K562 (cell line): ENCODE measurements around the gene MACROD2. TPM values are rescaled to one million over a fixed set of nuclear protein-coding genes. Genes with fewer than 3 reads are reported as not detected.

Experiments
- ATAC-seq: fragments of 200-7000 bp; cut with Tn5 transposase; 3 replicates; pipeline ENCODE4 v1.9.1; 2020; ENCODE audit warnings: moderate library complexity
- BruUV-seq: library from RNA; stranded (reverse); fragments of 400-500 nt; replicated peaks from 2 replicates; lab custom pipeline; 2021; lab: Mats Ljungman, UMichigan
- CTCF ChIA-PET: fragments of 300-600 bp; formaldehyde crosslinking; extraction: SDS; loops from one replicate; lab custom pipeline; 2021; ENCODE audit warnings: low intra/inter-chr PET ratio; lab: Yijun Ruan, JAX
- POLR2A ChIA-PET: fragments of 300-600, 350-650 bp; sonication (Branson Sonifier 250); formaldehyde crosslinking; extraction: SDS; loops from one replicate; lab custom pipeline; 2021; ENCODE audit warnings: antibody characterized with exemption, inconsistent platforms; lab: Yijun Ruan, JAX
- DNase-seq, 4 experiments: peaks; one replicate each; pipeline versions ENCODE4 v3.0.0 to v3.0.0-alpha.2; 2011 to 2018; ENCODE audit warnings: low spot score in 3 of 4, mixed read lengths in 3 of 4; ENCODE audit errors: extremely low read depth in 1 of 4
- FAIRE-seq: peaks from 2 replicates; lab custom pipeline; 2011; peaks lifted over from hg19 to GRCh38; lab: Jason Lieb, UNC
- H2AFZ ChIP-seq: 2 replicates; pipeline ENCODE4 v1.6.0; 2011; ENCODE audit warnings: low read depth, low read length, control low read depth, inconsistent platforms
- H3K27ac ChIP-seq: fragments of 200-600 bp; 3 replicates; pipeline ENCODE4 v1.8.0; 2011; ENCODE audit warnings: low read depth, mild to moderate bottlenecking, control low read depth, inconsistent platforms, low read length, moderate library complexity, mixed read lengths; ENCODE audit errors: extremely low read depth
- H3K27me3 ChIP-seq, 2 experiments: fragments of 300-600 bp in 1 of 2; 2 replicates in 1 of 2; 3 replicates in 1 of 2; pipeline versions ENCODE4 v1.6.0 to v1.8.0; 2011; ENCODE audit warnings: inconsistent platforms in 2 of 2, low read length in 2 of 2, mild to moderate bottlenecking in 1 of 2, mixed read lengths in 1 of 2, moderate library complexity in 1 of 2; ENCODE audit not compliant: control insufficient read depth in 2 of 2, insufficient read depth in 2 of 2
- H3K36me3 ChIP-seq: fragments of 300-600 bp; 3 replicates; pipeline ENCODE4 v1.8.0; 2011; ENCODE audit warnings: mild to moderate bottlenecking, low read length, inconsistent platforms; ENCODE audit not compliant: control insufficient read depth, insufficient read depth
- H3K4me1 ChIP-seq, 2 experiments: fragments of 200-600 bp in 1 of 2; replicated peaks in 1 of 2; 2 replicates in 1 of 2; 3 replicates in 1 of 2; pipeline versions ENCODE4 v1.5.1 to v1.8.0; 2011; ENCODE audit warnings: inconsistent platforms in 2 of 2, low read length in 2 of 2, mild to moderate bottlenecking in 1 of 2, mixed read lengths in 1 of 2, moderate library complexity in 1 of 2; ENCODE audit not compliant: control insufficient read depth in 2 of 2, insufficient read depth in 2 of 2
- H3K4me2 ChIP-seq: 2 replicates; pipeline ENCODE4 v1.6.1; 2011; ENCODE audit warnings: low read length, control low read depth, inconsistent platforms, mixed read lengths; ENCODE audit not compliant: insufficient read depth
- H3K4me3 ChIP-seq: fragments of 200-600 bp; sonication (generic), shearing (Covaris generic); 2 replicates; pipeline ENCODE4 v1.5.1; 2016; ENCODE audit warnings: control low read depth, inconsistent platforms
- H3K79me2 ChIP-seq: fragments of 200-600 bp; 3 replicates; pipeline ENCODE4 v1.8.0; 2011; ENCODE audit warnings: low read length, inconsistent platforms; ENCODE audit not compliant: control insufficient read depth, insufficient read depth
- H3K9ac ChIP-seq, 2 experiments: 2 replicates each; pipeline versions ENCODE4 v1.6.0 to v1.6.1; 2011; ENCODE audit warnings: low read depth in 2 of 2, low read length in 2 of 2, control low read depth in 1 of 2, inconsistent platforms in 1 of 2, mild to moderate bottlenecking in 1 of 2, mixed read lengths in 1 of 2; ENCODE audit not compliant: insufficient read depth in 1 of 2
- H3K9me1 ChIP-seq: one replicate; pipeline ENCODE4 v1.6.0; 2011; ENCODE audit warnings: inconsistent platforms, mild to moderate bottlenecking, low read length, moderate library complexity; ENCODE audit not compliant: control insufficient read depth, insufficient read depth
- H3K9me3 ChIP-seq: replicated peaks from 2 replicates; pipeline ENCODE4 v1.5.1; 2011; ENCODE audit warnings: low read depth, low read length, inconsistent platforms; ENCODE audit not compliant: control insufficient read depth, insufficient read depth
- H4K20me1 ChIP-seq: replicated peaks from 2 replicates; pipeline ENCODE4 v1.6.1; 2011; ENCODE audit warnings: low read length, inconsistent platforms, mixed read lengths; ENCODE audit not compliant: control insufficient read depth, insufficient read depth
- E2F3 ChIP-seq: fragments of 250-450 bp; sonication (Bioruptor Pico); IDR thresholded peaks from 2 replicates; pipeline ENCODE4 v1.4.0; 2020; ENCODE audit warnings: mild to moderate bottlenecking
- GTF2A2 ChIP-seq: IDR thresholded peaks from 2 replicates; pipeline ENCODE4 v1.6.1; 2016; ENCODE audit warnings: mild to moderate bottlenecking, missing genetic modification characterization, missing compliant biosample characterization
- KAT8 ChIP-seq: fragments of 450-650 bp; IDR thresholded peaks from 2 replicates; pipeline ENCODE4 v1.6.1; 2016; ENCODE audit warnings: low read depth, mild to moderate bottlenecking
- NONO ChIP-seq, 2 experiments: fragments of 200-400 bp in 1 of 2; fragments of 450-650 bp in 1 of 2; formaldehyde crosslinking in 1 of 2; IDR thresholded peaks; 2 replicates each; pipeline ENCODE4 v1.6.1; 2017; ENCODE audit warnings: low read depth in 2 of 2, mild to moderate bottlenecking in 2 of 2, moderate library complexity in 2 of 2, low read length in 1 of 2
- NR2C1 ChIP-seq, 2 experiments: fragments of 450-650 bp; IDR thresholded peaks; 2 replicates each; pipeline ENCODE4 v1.6.1; 2017; ENCODE audit warnings: mild to moderate bottlenecking in 2 of 2, antibody characterized with exemption in 1 of 2, inconsistent platforms in 1 of 2, missing compliant biosample characterization in 1 of 2, missing genetic modification characterization in 1 of 2
- RBM14 ChIP-seq: fragments of 200-400 bp; formaldehyde crosslinking; IDR thresholded peaks from 2 replicates; pipeline ENCODE4 v1.6.1; 2018; ENCODE audit warnings: low read depth, mild to moderate bottlenecking, low read length, moderate library complexity, borderline replicate concordance; ENCODE audit not compliant: insufficient read depth
- ZNF347 ChIP-seq: fragments of 450-650 bp; formaldehyde crosslinking; IDR thresholded peaks from 2 replicates; pipeline ENCODE4 v1.4.0; 2020; ENCODE audit warnings: low read depth, mild to moderate bottlenecking, moderate library complexity
- ZNF444 ChIP-seq: fragments of 250-450 bp; sonication (Bioruptor Pico); IDR thresholded peaks from 2 replicates; pipeline ENCODE4 v1.4.0; 2020; ENCODE audit warnings: mild to moderate bottlenecking, moderate library complexity
- WGBS: fragments of 100-300 bp; shearing (Covaris generic); methylation state at CpG from one replicate; pipeline ENCODE4 v1.1.6; 2016; ENCODE audit warnings: low coverage, mixed read lengths; ENCODE audit not compliant: insufficient coverage; ENCODE audit errors: missing lambda C conversion rate; 5-methylcytosine and 5-hydroxymethylcytosine counted together
- in situ Hi-C: fragments of 300-500 bp; cut with MboI; formaldehyde crosslinking; loops from 4 replicates; pipeline ENCODE4 v1.15.0; 2018; ENCODE audit warnings: inconsistent platforms, mixed read lengths
- intact Hi-C: fragments of 100-400 bp; cut with micrococcal nuclease; formaldehyde crosslinking; loops from 2 replicates; pipeline ENCODE4 v1.14.2; 2022
- polyA plus RNA-seq, 8 experiments: library from polyadenylated mRNA; depleted of rRNA in 4 of 8; stranded (reverse) in 5 of 8; unstranded in 3 of 8; fragments of >200 nt; fragmentation: Nextera tagmentation in 2 of 8; fragmentation: Illumina TruSeq in 1 of 8; extraction: Ambion mirVana in 2 of 8; extraction: Trizol in 1 of 8; gene quantifications; 2 replicates each; pipeline versions ENCODE4 v1.2.1 to v1.2.3, GENCODE V29; 2011 to 2014; ENCODE audit warnings: inconsistent platforms in 1 of 8, missing spikeins in 1 of 8
- total RNA-seq, 7 experiments: library from RNA; depleted of rRNA in 6 of 7; stranded (reverse); fragments of >200 nt in 6 of 7; fragmentation: Illumina TruSeq in 2 of 7; extraction: Trizol in 2 of 7; gene quantifications; 2 replicates each; pipeline versions ENCODE4 v1.2.1 to v1.2.3, GENCODE V29; 2011 to 2021; ENCODE audit warnings: low replicate concordance in 1 of 7
- TF ChIP-seq, protein P1 (sequence below): fragments of 250-450 bp; sonication (Bioruptor Pico); IDR thresholded peaks from 2 replicates; pipeline ENCODE4 v1.5.0; 2021; ENCODE audit warnings: mild to moderate bottlenecking, borderline replicate concordance

The MACROD2 gene
- total and polyA plus RNA-seq, 9 of the 15 experiments (the other 6 are each of a cell fraction or from before 2014, with no cell fraction given), result not detected

DNA sequence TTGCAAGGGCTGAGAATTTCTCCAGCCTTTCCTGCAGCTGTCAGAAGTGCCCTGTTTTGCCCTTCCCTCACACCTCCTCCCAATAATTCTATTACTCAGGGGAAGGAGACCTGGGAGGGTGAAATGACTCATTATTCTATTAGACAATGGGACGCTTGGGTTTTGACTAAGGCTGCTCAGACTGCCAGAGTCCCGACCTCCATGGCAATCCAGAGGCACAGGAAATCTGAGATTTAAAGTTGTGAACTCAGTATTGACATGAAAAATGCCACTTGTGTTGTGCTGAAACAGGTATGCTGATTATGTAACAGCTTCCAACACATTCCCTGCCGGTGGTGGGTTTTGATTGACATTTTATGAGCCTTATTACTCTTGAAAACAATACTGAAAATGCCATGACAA lies 967.9 kb downstream of the MACROD2 start:
- CTCF ChIA-PET, result no interaction called here

More for the DNA sequence above, 967.9 kb downstream of the MACROD2 start:
- H3K9me3 ChIP-seq, result no peaks in the 10 kb centered on the region
- no peak overlapping the region for H3K9ac ChIP-seq
- in situ Hi-C loops, result no loop called here
- POLR2A ChIA-PET, result no interaction called here
- no peaks in the 10 kb centered on the region for H3K4me1 ChIP-seq
- H3K27me3 ChIP-seq, result no peaks in the 10 kb centered on the region
- no peak overlapping the region for H3K4me2 ChIP-seq
- H4K20me1 ChIP-seq, result no peaks in the 10 kb centered on the region
- no TSS peak for BruUV-seq
- no peak overlapping the region for H3K4me3 ChIP-seq
- no peak for DNase-seq
- 3% methylated on average over 3 of the region's 3 CpGs for WGBS
- TF ChIP-seq, protein P1, sequence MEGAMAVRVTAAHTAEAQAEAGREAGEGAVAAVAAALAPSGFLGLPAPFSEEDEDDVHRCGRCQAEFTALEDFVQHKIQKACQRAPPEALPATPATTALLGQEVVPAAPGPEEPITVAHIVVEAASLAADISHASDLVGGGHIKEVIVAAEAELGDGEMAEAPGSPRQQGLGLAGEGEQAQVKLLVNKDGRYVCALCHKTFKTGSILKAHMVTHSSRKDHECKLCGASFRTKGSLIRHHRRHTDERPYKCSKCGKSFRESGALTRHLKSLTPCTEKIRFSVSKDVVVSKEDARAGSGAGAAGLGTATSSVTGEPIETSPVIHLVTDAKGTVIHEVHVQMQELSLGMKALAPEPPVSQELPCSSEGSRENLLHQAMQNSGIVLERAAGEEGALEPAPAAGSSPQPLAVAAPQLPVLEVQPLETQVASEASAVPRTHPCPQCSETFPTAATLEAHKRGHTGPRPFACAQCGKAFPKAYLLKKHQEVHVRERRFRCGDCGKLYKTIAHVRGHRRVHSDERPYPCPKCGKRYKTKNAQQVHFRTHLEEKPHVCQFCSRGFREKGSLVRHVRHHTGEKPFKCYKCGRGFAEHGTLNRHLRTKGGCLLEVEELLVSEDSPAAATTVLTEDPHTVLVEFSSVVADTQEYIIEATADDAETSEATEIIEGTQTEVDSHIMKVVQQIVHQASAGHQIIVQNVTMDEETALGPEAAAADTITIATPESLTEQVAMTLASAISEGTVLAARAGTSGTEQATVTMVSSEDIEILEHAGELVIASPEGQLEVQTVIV, result no peak
- TF ChIP-seq NONO (IDR thresholded peaks at IDR 0.05; ENCODE audit: low read depth in 2 of 2, low read length in 1 of 2), result no peak
- no peak for TF ChIP-seq NR2C1 (IDR thresholded peaks at IDR 0.05)
- TF ChIP-seq NR2C1 (tag; IDR thresholded peaks at IDR 0.05), result no peak
- no peak for TF ChIP-seq RBM14
- no peak for TF ChIP-seq E2F3 (CRISPR knock-in tag)
- no peak for TF ChIP-seq GTF2A2 (tag)
- TF ChIP-seq ZNF444 (CRISPR knock-in tag), result no peak
- no peak for TF ChIP-seq KAT8
- TF ChIP-seq ZNF347 (CRISPR knock-in tag), result no peak
- TF ChIP-seq, all 486 proteins: peak for 0
- ATAC-seq (no peak), FAIRE-seq (no peak)
- no peaks in the 10 kb centered on the region for H3K9me1 ChIP-seq
- intact Hi-C loops, result no loop called here
- no peak overlapping the region for H3K27ac ChIP-seq
- no peak overlapping the region for H2AFZ ChIP-seq
- H3K36me3 ChIP-seq, result no peaks in the 10 kb centered on the region
- H3K79me2 ChIP-seq, result no peaks in the 10 kb centered on the region
